ENCODE results near the gene GCNT4. TPM values are rescaled to one million over a fixed set of nuclear protein-coding genes. Genes with fewer than 3 reads are reported as not detected.

The GCNT4 gene
- total RNA-seq, 2 experiments from 2014 or later = 7.2 to 7.4 TPM

- Histone ChIP-seq H3K27ac (ENCODE audit: low read depth in 1 of 2, low read length in 2 of 2) (no peak overlapping the region), H3K4me3 (ENCODE audit: low read length) (no peak overlapping the region), H3K4me1 (ENCODE audit: insufficient read depth, low read length) (no peaks in the 10 kb centered on the region), H3K9me3 (ENCODE audit: control insufficient read depth in 1 of 2, insufficient read depth in 1 of 2, low read length in 2 of 2) (no peaks in the 10 kb centered on the region), H3K36me3 (ENCODE audit: insufficient read depth, low read length) (no peaks in the 10 kb centered on the region), H3K27me3 (ENCODE audit: control insufficient read depth in 1 of 2, insufficient read depth in 2 of 2, low read length in 2 of 2) (no peaks in the 10 kb centered on the region)
- Mint-ChIP-seq H3K36me3 (ENCODE audit: low read depth) (no peaks in the 10 kb centered on the region), H3K27me3 (no peaks in the 10 kb centered on the region), H3K4me1 (ENCODE audit: low read depth) (peaks cover 25% of the 10 kb centered on the region), H3K4me3 (no peak overlapping the region), H3K9me3 (no peaks in the 10 kb centered on the region), H3K27ac (no peak overlapping the region)
- intact Hi-C loops (cut with DNase I, micrococcal nuclease) = no loop called here
- TF ChIP-seq CTCF (IDR thresholded peaks at IDR 0.05) = no peak
- POLR2A ChIA-PET = interaction anchor here (1.1 to 1.8 kb wide), 2 partner anchors 11 to 17 kb away, joined by 3 to 7 read pairs; no protein-coding TSS in a partner anchor
- DNase-seq = no peak
- no peak for ATAC-seq (ENCODE audit: poor library complexity)
- CTCF ChIA-PET = interaction anchor here (0.7 to 1.2 kb wide), 2 partner anchors 21 to 1222 kb away, joined by 3 read pairs; no protein-coding TSS in a partner anchor
Observed at GRCh38 chr5:75071100-75071499, 18.7 kb upstream of the GCNT4 start.

- Mint-ChIP-seq H3K4me1 (ENCODE audit: low read depth) (peaks cover 30% of the 10 kb centered on the region), H3K36me3 (ENCODE audit: low read depth) (no peaks in the 10 kb centered on the region), H3K27ac (no peak overlapping the region), H3K27me3 (no peaks in the 10 kb centered on the region), H3K9me3 (no peaks in the 10 kb centered on the region), H3K4me3 (no peak overlapping the region)
- ChIA-PET POLR2A (no interaction called here), CTCF (no interaction called here)
- peaks cover 7% of the 10 kb centered on the region for H3K4me1 ChIP-seq (ENCODE audit: insufficient read depth, low read length)
- no peaks in the 10 kb centered on the region for H3K9me3 ChIP-seq (ENCODE audit: control insufficient read depth in 1 of 2, insufficient read depth in 1 of 2, low read length in 2 of 2)
- no peak for ATAC-seq (ENCODE audit: poor library complexity)
- H3K27ac ChIP-seq (ENCODE audit: low read depth in 1 of 2, low read length in 2 of 2) = no peak overlapping the region
- no peak for TF ChIP-seq CTCF (IDR thresholded peaks at IDR 0.05)
- no peaks in the 10 kb centered on the region for H3K27me3 ChIP-seq (ENCODE audit: control insufficient read depth in 1 of 2, insufficient read depth in 2 of 2, low read length in 2 of 2)
- intact Hi-C loops (cut with DNase I, micrococcal nuclease) = loop anchor here in 1 of 2 experiments (10.0 kb wide), 1 partner anchor 1327 kb away; no protein-coding TSS in a partner anchor
- H3K36me3 ChIP-seq (ENCODE audit: insufficient read depth, low read length) = no peaks in the 10 kb centered on the region
- no peak for DNase-seq
- H3K4me3 ChIP-seq (ENCODE audit: low read length) = no peak overlapping the region
Observed at GRCh38 chr5:75067434-75067833, 15.1 kb upstream of the GCNT4 start.

- intact Hi-C loops (cut with DNase I, micrococcal nuclease) = loop anchor here in 1 of 2 experiments (10.0 kb wide), 1 partner anchor 1332 kb away; no protein-coding TSS in a partner anchor
- ChIA-PET CTCF (no interaction called here), POLR2A (interaction anchor here (1.0 kb wide), 1 partner anchor 10 kb away, joined by 3 read pairs; no protein-coding TSS in a partner anchor)
- no peak overlapping the region for H3K4me3 ChIP-seq (ENCODE audit: low read length)
- no peak overlapping the region for H3K27ac ChIP-seq (ENCODE audit: low read depth in 1 of 2, low read length in 2 of 2)
- Mint-ChIP-seq H3K4me3 (no peak overlapping the region), H3K36me3 (ENCODE audit: low read depth) (peaks cover 8% of the 10 kb centered on the region), H3K4me1 (ENCODE audit: low read depth) (peaks cover 67% of the 10 kb centered on the region), H3K9me3 (peaks cover 2% of the 10 kb centered on the region), H3K27ac (peak overlapping the region; percentile 94), H3K27me3 (no peaks in the 10 kb centered on the region)
- no peak for ATAC-seq (ENCODE audit: poor library complexity)
- H3K27me3 ChIP-seq (ENCODE audit: control insufficient read depth in 1 of 2, insufficient read depth in 2 of 2, low read length in 2 of 2) = no peaks in the 10 kb centered on the region
- DNase-seq = no peak
- H3K4me1 ChIP-seq (ENCODE audit: insufficient read depth, low read length) = peaks cover 43% of the 10 kb centered on the region
- no peaks in the 10 kb centered on the region for H3K9me3 ChIP-seq (ENCODE audit: control insufficient read depth in 1 of 2, insufficient read depth in 1 of 2, low read length in 2 of 2)
- no peaks in the 10 kb centered on the region for H3K36me3 ChIP-seq (ENCODE audit: insufficient read depth, low read length)
- TF ChIP-seq CTCF (IDR thresholded peaks at IDR 0.05) = no peak
Observed at GRCh38 chr5:75062925-75063531, 10.7 kb upstream of the GCNT4 start.

Data from CD4-positive, alpha-beta T cell (primary cell).